HepG2 (cell line): Measurements from ENCODE around the gene NOXO1. TPM values are rescaled to one million over a fixed set of nuclear protein-coding genes. Genes with fewer than 3 reads are reported as not detected.
A peak's percentile ranks its signal among the peaks of the same experiment; 100 is the strongest.

Experiments
- FOXP1 ChIP-seq, 2 experiments: fragments of 450-650 bp in 1 of 2; IDR thresholded peaks; 2 replicates each; pipeline ENCODE4 v1.6.1; 2017 to 2018; ENCODE audit warnings: antibody characterized with exemption in 1 of 2
- GATA4 ChIP-seq: sonication (generic); IDR thresholded peaks from 2 replicates; pipeline ENCODE4 v1.6.1; 2016; ENCODE audit warnings: antibody characterized with exemption, low read depth, borderline replicate concordance
- HIVEP1 ChIP-seq: sonication (generic); formaldehyde crosslinking; IDR thresholded peaks from 2 replicates; pipeline ENCODE4 v1.4.0; 2020; ENCODE audit warnings: mild to moderate bottlenecking, missing genetic modification reagents
- MBD4 ChIP-seq: IDR thresholded peaks from 2 replicates; pipeline ENCODE4 v1.6.1; 2012; ENCODE audit warnings: low read length, inconsistent platforms, borderline replicate concordance
- NONO ChIP-seq, 2 experiments: fragments of 450-650 bp in 1 of 2; sonication (generic) in 1 of 2; formaldehyde crosslinking in 1 of 2; IDR thresholded peaks in 1 of 2; conservative IDR thresholded peaks in 1 of 2; 2 replicates each; pipeline versions ENCODE4 v1.6.1 to v1.8.0; 2017 to 2022; ENCODE audit warnings: mild to moderate bottlenecking in 1 of 2, missing genetic modification reagents in 1 of 2, moderate library complexity in 1 of 2
- RAD21 ChIP-seq: fragments of 450-650 bp; formaldehyde crosslinking; IDR thresholded peaks from 2 replicates; pipeline ENCODE4 v1.5.0; 2020; ENCODE audit warnings: mild to moderate bottlenecking
- RELA ChIP-seq: sonication (generic); formaldehyde crosslinking; IDR thresholded peaks from 2 replicates; pipeline ENCODE4 v1.4.0; 2020; ENCODE audit warnings: missing genetic modification reagents
- SRSF4 ChIP-seq: fragments of 200-400 bp; formaldehyde crosslinking; IDR thresholded peaks from one replicate; pipeline ENCODE4 v1.6.1; 2018; ENCODE audit warnings: mild to moderate bottlenecking, low read depth, low read length, moderate library complexity; ENCODE audit not compliant: poor library complexity, severe bottlenecking
- TFDP2 ChIP-seq: sonication (generic); formaldehyde crosslinking; IDR thresholded peaks from 2 replicates; pipeline ENCODE4 v1.4.0; 2020; ENCODE audit warnings: missing genetic modification reagents
- THAP11 ChIP-seq: IDR thresholded peaks from 2 replicates; pipeline ENCODE4 v1.6.1; 2016; ENCODE audit warnings: missing biosample characterization, missing genetic modification reagents
- WIZ ChIP-seq: sonication (generic); formaldehyde crosslinking; IDR thresholded peaks from 2 replicates; pipeline ENCODE4 v1.5.1; 2020; ENCODE audit warnings: mild to moderate bottlenecking, missing genetic modification reagents
- ZMYM4 ChIP-seq: sonication (generic); formaldehyde crosslinking; IDR thresholded peaks from 2 replicates; pipeline ENCODE4 v1.8.1; 2023; ENCODE audit warnings: mild to moderate bottlenecking, missing genetic modification reagents
- ZNF44 ChIP-seq: sonication (generic); formaldehyde crosslinking; IDR thresholded peaks from 2 replicates; pipeline ENCODE4 v1.5.1; 2020; ENCODE audit warnings: mild to moderate bottlenecking, missing genetic modification reagents
- ZNF780A ChIP-seq: sonication (generic); formaldehyde crosslinking; IDR thresholded peaks from 2 replicates; pipeline ENCODE4 v1.8.0; 2022; ENCODE audit warnings: mild to moderate bottlenecking, missing genetic modification reagents, moderate library complexity
- polyA plus RNA-seq, 8 experiments: library from polyadenylated mRNA; depleted of rRNA in 3 of 8; stranded (reverse) in 7 of 8; unstranded in 1 of 8; fragments of >200 nt; fragmentation: Illumina TruSeq in 4 of 8; extraction: Trizol in 4 of 8; gene quantifications; 2 replicates each; pipeline versions ENCODE4 v1.2.1 to v1.2.3, GENCODE V29; 2011 to 2016; ENCODE audit warnings: low read depth in 4 of 8, missing spikeins in 1 of 8, mixed read lengths in 1 of 8; ENCODE audit not compliant: insufficient read depth in 1 of 8
- total RNA-seq, 5 experiments: library from RNA; depleted of rRNA; stranded (reverse); fragments of >200 nt; fragmentation: Illumina TruSeq; extraction: Trizol; gene quantifications; 2 replicates each; pipeline ENCODE4 v1.2.3, GENCODE V29; 2016; ENCODE audit warnings: low read depth in 1 of 5
- TF ChIP-seq, protein P1 (sequence below): sonication (generic); formaldehyde crosslinking; IDR thresholded peaks from 2 replicates; pipeline ENCODE4 v1.5.0; 2020; ENCODE audit warnings: missing genetic modification reagents
- TF ChIP-seq, protein P2 (sequence below): sonication (generic); formaldehyde crosslinking; IDR thresholded peaks from 2 replicates; pipeline ENCODE4 v1.5.0; 2020; ENCODE audit warnings: missing genetic modification reagents, mild to moderate bottlenecking, borderline replicate concordance
- TF ChIP-seq, protein P3 (sequence below): sonication (generic); formaldehyde crosslinking; IDR thresholded peaks from 2 replicates; pipeline ENCODE4 v1.5.0; 2020; ENCODE audit warnings: missing genetic modification reagents
- TF ChIP-seq, protein P4 (sequence below): sonication (generic); formaldehyde crosslinking; IDR thresholded peaks from 2 replicates; pipeline ENCODE4 v1.5.1; 2020; ENCODE audit warnings: mild to moderate bottlenecking, missing genetic modification reagents, moderate library complexity

Gene NOXO1
- total and polyA plus RNA-seq, 2 of the 13 experiments (the other 11 are each of a cell fraction or from before 2014, with no cell fraction given), result 0.69 to 1.4 TPM

GRCh38 chr16:1929578-1930337 is 51.5 kb downstream of the NOXO1 start (continued):
- TF ChIP-seq, protein P1, sequence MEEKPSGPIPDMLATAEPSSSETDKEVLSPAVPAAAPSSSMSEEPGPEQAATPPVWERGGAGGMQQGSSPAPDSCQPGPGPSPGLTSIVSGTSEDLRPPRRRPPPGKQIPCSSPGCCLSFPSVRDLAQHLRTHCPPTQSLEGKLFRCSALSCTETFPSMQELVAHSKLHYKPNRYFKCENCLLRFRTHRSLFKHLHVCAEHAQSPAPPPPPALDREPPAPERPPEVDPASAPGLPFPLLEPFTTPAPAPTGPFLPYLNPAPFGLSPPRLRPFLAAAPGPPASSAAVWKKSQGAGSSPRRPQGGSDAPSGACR (CRISPR knock-in tag), result no peak
- TF ChIP-seq SRSF4 (no peak), ZMYM4 (CRISPR knock-in tag) (0 out of 2 replicates have a peak, but pooled peaks have one; percentile 71), TFDP2 (CRISPR knock-in tag) (peak; percentile 92), WIZ (CRISPR knock-in tag) (peak; percentile 47; the same call in 1 of the 2 replicates), ZNF780A (CRISPR knock-in tag) (no peak), RELA (CRISPR knock-in tag) (peak; percentile 93; the same call in 1 of the 2 replicates), MBD4 (no peak), ZNF44 (no peak), GATA4 (0 out of 2 replicates have a peak, but pooled peaks have one; percentile 14), RAD21 (CRISPR knock-in tag) (peak; percentile 99), HIVEP1 (CRISPR knock-in tag) (no peak), NONO (IDR thresholded peaks at IDR 0.05) (no peak), NONO (CRISPR knock-in tag; conservative IDR thresholded peaks at IDR 0.05) (peak; percentile 90), THAP11 (peak; percentile 76), FOXP1 (IDR thresholded peaks at IDR 0.05) (no peak), FOXP1 (CRISPR knock-in tag; IDR thresholded peaks at IDR 0.05) (no peak)
- TF ChIP-seq, protein P2, sequence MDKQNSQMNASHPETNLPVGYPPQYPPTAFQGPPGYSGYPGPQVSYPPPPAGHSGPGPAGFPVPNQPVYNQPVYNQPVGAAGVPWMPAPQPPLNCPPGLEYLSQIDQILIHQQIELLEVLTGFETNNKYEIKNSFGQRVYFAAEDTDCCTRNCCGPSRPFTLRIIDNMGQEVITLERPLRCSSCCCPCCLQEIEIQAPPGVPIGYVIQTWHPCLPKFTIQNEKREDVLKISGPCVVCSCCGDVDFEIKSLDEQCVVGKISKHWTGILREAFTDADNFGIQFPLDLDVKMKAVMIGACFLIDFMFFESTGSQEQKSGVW (CRISPR knock-in tag), result no peak
- TF ChIP-seq, protein P3, sequence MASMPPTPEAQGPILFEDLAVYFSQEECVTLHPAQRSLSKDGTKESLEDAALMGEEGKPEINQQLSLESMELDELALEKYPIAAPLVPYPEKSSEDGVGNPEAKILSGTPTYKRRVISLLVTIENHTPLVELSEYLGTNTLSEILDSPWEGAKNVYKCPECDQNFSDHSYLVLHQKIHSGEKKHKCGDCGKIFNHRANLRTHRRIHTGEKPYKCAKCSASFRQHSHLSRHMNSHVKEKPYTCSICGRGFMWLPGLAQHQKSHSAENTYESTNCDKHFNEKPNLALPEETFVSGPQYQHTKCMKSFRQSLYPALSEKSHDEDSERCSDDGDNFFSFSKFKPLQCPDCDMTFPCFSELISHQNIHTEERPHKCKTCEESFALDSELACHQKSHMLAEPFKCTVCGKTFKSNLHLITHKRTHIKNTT (CRISPR knock-in tag), result no peak
- TF ChIP-seq, protein P4, sequence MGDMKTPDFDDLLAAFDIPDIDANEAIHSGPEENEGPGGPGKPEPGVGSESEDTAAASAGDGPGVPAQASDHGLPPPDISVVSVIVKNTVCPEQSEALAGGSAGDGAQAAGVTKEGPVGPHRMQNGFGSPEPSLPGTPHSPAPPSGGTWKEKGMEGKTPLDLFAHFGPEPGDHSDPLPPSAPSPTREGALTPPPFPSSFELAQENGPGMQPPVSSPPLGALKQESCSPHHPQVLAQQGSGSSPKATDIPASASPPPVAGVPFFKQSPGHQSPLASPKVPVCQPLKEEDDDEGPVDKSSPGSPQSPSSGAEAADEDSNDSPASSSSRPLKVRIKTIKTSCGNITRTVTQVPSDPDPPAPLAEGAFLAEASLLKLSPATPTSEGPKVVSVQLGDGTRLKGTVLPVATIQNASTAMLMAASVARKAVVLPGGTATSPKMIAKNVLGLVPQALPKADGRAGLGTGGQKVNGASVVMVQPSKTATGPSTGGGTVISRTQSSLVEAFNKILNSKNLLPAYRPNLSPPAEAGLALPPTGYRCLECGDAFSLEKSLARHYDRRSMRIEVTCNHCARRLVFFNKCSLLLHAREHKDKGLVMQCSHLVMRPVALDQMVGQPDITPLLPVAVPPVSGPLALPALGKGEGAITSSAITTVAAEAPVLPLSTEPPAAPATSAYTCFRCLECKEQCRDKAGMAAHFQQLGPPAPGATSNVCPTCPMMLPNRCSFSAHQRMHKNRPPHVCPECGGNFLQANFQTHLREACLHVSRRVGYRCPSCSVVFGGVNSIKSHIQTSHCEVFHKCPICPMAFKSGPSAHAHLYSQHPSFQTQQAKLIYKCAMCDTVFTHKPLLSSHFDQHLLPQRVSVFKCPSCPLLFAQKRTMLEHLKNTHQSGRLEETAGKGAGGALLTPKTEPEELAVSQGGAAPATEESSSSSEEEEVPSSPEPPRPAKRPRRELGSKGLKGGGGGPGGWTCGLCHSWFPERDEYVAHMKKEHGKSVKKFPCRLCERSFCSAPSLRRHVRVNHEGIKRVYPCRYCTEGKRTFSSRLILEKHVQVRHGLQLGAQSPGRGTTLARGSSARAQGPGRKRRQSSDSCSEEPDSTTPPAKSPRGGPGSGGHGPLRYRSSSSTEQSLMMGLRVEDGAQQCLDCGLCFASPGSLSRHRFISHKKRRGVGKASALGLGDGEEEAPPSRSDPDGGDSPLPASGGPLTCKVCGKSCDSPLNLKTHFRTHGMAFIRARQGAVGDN (CRISPR knock-in tag), result peak; percentile 98
